Central memory CD8-positive, alpha-beta T cell (primary cell): ENCODE data around the gene MEI4.
"Not testable (repeated sequence)": the region's sequence is repeated elsewhere in the genome, so short reads cannot be mapped to it uniquely, and the experiment has no call there.

Source experiments
- ATAC-seq: fragments of 150-1000 bp; cut with Tn5 transposase; replicated peaks from 2 replicates; pipeline ENCODE4 v1.10.0; 2022; ENCODE audit warnings: mild to moderate bottlenecking, moderate FRiP score, moderate number of reproducible peaks; ENCODE audit not compliant: poor library complexity, severe bottlenecking; ENCODE audit errors: extremely low read depth
- DNase-seq, 2 donors: peaks; one replicate each; pipeline ENCODE4 v3.0.0; 2021; ENCODE audit warnings: low spot score in 2 of 2
- H3K27ac Mint-ChIP-seq: one replicate; pipeline ENCODE4 v1.8.0; 2022; ENCODE audit warnings: low read depth, mild to moderate bottlenecking, moderate library complexity, mixed read lengths
- H3K27me3 Mint-ChIP-seq: one replicate; pipeline ENCODE4 v1.8.0; 2022; ENCODE audit warnings: mixed read lengths
- H3K36me3 Mint-ChIP-seq: one replicate; pipeline ENCODE4 v1.8.0; 2022; ENCODE audit warnings: mild to moderate bottlenecking, moderate library complexity, mixed read lengths; ENCODE audit not compliant: insufficient read depth
- H3K4me1 Mint-ChIP-seq: one replicate; pipeline ENCODE4 v1.8.0; 2022; ENCODE audit warnings: mixed read lengths
- H3K4me3 Mint-ChIP-seq: one replicate; pipeline ENCODE4 v1.8.0; 2022; ENCODE audit warnings: mild to moderate bottlenecking, moderate library complexity, mixed read lengths
- H3K9me3 Mint-ChIP-seq: one replicate; pipeline ENCODE4 v1.8.0; 2022; ENCODE audit warnings: mixed read lengths

Gene MEI4

DNA sequence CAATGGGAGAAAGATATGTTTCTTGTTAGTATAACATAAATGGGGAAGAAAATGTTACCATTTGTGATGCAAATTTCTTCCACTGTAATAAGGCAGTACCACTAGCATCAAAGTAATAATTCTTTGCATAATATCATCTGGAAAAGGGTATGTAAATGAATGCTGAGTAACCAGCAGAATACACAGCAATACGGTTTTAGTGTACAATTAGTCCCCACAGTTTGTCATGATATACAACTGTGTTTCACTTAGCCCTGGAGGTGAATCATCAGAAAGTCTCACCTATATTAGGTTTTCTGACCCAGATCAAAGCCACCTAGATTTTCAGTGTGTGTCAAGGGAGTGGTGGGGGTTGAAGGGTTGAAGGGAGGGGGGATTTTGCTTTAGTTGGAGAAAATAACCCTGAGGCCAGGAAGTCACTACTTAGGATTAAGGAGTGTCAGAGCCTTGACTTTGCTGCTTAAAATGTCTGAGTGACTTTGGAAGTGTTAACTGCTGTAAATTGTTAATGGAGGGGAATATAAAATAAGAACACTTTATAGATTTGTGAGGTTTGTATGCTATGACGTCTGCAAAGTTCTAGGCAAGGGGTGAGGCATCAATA, 8.6 kb upstream of the MEI4 start:
- Mint-ChIP-seq H3K27me3 (no peaks in the 10 kb centered on the region), H3K9me3 (peaks cover 11% of the 10 kb centered on the region), H3K36me3 (no peaks in the 10 kb centered on the region), H3K4me3 (no peak overlapping the region), H3K4me1 (no peaks in the 10 kb centered on the region), H3K27ac (no peak overlapping the region)
- ATAC-seq (no peak), DNase-seq (no peak)

DNA sequence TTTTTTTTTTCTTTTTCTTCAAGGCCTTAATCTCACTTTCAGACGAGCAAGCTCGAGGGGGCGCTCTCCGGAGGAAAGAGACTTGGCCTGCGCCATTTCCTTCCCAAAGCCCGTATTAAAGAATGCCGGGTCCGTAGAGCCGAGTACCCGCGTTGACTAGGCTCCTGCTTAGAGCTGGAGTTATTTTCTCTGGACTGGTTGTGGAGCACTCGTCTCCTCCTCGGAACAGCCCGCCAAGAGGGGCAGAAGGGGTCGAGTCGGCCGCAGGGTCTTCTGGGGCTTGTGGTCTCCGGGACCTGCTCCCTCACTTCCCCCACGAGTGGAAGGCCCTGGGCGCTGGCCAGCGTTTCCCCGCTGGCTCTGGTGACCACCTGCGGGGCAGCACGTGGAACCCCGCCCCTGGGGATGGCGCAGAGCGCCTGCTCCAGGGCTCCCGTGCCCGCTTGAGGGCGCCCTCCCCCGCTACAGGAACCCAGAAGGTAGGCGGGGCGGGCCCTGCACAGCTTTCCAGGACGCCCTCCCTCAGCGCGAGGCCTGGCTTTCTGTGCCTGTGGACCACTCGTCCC, 2.7 kb upstream of the MEI4 start:
- Mint-ChIP-seq H3K27me3 (no peaks in the 10 kb centered on the region), H3K4me1 (no peaks in the 10 kb centered on the region), H3K27ac (no peak overlapping the region), H3K36me3 (no peaks in the 10 kb centered on the region), H3K9me3 (peaks cover 14% of the 10 kb centered on the region), H3K4me3 (no peak overlapping the region)
- ATAC-seq (no peak), DNase-seq (no peak)

DNA sequence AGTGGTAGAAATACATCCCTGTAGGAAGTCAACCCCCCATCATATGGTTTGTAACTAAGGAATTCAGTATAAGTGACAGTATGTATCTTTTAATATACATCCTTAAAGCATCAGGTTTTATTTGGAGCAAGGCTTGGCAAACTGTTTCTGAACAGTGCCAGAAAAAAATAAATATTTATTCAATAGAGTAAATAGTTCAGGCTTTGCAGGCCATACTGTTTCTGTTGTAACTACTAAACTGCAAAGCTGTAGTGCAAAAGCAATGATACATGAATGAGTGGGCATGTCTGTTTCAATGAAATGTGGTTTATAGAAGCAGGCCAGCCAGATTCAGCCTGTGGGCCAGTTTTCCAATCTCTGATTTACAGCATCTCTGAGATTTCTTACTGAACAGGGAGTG, 977 bp downstream of the MEI4 start:
- no peak overlapping the region for H3K4me3 Mint-ChIP-seq
- no peak overlapping the region for H3K27ac Mint-ChIP-seq
- H3K27me3 Mint-ChIP-seq, result no peaks in the 10 kb centered on the region
- no peak for DNase-seq
- no peaks in the 10 kb centered on the region for H3K36me3 Mint-ChIP-seq
- no peak for ATAC-seq
- peaks cover 22% of the 10 kb centered on the region for H3K9me3 Mint-ChIP-seq
- no peaks in the 10 kb centered on the region for H3K4me1 Mint-ChIP-seq

DNA sequence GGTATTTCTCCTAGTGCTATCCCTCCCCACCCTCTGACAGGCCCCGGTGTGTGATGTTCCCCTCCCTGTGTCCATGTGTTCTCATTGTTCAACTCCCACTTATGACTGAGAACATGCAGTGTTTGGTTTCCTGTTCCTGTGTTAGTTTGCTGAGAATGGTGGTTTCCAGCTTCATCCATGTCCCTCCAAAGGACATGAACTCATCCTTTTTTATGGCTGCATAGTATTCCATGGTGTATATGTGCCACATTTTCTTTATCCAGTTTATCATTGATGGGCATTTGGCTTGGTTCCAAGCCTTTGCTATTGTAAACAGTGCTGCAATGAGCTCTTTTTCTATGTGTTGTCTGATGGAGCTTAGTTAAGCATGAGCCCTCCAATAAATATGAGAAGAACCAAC, 2.2 kb downstream of the MEI4 start:
- H3K27me3 Mint-ChIP-seq, ATAC-seq, DNase-seq, H3K4me1 Mint-ChIP-seq, H3K4me3 Mint-ChIP-seq, H3K36me3 Mint-ChIP-seq, H3K27ac Mint-ChIP-seq: not testable (repeated sequence)
- peaks cover 22% of the 10 kb centered on the region for H3K9me3 Mint-ChIP-seq

DNA sequence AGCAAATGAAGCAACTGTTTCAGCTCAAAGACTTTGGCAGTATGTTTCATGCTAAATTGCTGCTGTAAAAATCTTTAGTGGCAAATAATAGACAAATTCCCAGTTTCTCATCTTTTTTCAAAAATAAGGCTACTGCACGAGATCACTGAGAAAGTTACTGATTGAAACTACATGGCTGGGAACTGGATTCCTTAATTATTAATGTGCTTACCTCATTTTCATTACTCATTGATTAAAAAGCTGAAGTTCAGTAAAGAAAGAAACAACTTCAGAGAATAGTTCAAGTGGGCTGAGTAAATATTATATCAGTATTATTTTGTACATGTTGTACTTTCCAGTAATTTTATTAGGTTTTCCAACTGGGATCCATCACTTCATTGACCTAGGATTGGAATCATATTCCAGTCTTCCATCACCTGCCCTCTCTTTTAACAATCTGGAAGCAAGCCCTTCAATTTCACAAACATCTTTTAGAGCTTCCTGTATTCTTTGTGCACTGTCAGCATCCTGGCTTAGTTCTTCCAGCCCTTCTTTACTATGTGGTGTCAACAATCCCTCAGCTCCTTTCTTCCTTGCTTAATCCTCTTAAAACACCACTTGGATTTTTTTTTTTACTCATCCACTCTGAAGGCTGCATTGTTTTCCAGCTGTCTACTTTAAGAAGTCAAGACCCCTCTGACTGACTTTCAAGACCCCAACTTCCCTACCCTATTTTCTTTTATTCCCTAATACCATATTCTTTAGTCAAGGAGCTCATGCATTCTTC, 4.3 kb downstream of the MEI4 start:
- Mint-ChIP-seq H3K27me3 (no peaks in the 10 kb centered on the region), H3K9me3 (peaks cover 10% of the 10 kb centered on the region), H3K27ac (no peak overlapping the region), H3K36me3 (no peaks in the 10 kb centered on the region), H3K4me1 (no peaks in the 10 kb centered on the region), H3K4me3 (no peak overlapping the region)
- ATAC-seq (no peak), DNase-seq (no peak)

DNA sequence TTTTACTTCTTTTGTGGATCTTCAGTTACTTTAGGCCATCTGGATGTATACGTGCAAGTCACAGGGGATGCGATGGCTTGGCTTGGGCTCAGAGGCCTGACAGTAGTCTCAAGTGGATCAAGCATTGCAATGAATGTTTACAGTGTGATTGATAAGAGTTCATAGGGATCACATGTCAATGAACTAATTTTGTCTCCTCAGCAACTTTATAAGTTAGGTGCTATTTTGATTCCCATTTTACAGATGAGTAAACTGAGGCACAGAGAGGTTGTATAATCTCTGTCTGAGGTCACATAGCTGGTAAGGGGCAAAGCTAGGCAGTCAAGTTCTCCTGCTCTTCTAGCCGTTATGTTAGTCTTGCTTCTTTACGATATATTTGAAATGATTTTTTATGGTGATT, 13.5 kb downstream of the MEI4 start:
- H3K9me3 Mint-ChIP-seq, result peaks cover 14% of the 10 kb centered on the region
- DNase-seq (no peak), ATAC-seq (no peak)
- H3K36me3 Mint-ChIP-seq, result no peaks in the 10 kb centered on the region
- no peak overlapping the region for H3K27ac Mint-ChIP-seq
- no peak overlapping the region for H3K4me3 Mint-ChIP-seq
- H3K4me1 Mint-ChIP-seq, result no peaks in the 10 kb centered on the region
- H3K27me3 Mint-ChIP-seq, result no peaks in the 10 kb centered on the region

DNA sequence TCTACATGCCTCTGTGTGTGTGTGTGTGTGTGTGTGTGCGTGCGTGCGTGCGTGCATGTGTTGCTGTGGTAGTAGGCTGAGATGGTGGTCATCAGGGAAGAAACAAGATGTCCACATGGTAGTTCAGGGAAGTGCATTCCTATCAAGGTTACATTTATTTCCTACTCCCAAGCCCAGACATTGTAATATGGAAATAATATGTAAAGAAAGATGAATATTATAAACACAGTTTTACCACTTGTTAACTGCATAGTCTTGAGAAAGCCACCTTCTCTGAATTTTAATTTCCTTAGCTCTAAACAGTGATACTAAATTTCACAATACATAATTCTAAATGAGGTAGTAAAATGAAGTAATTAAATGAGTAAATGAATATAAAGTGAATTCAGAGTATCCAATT, 14.0 kb downstream of the MEI4 start:
- no peak for ATAC-seq
- Mint-ChIP-seq H3K36me3 (no peaks in the 10 kb centered on the region), H3K9me3 (peaks cover 14% of the 10 kb centered on the region)

DNA sequence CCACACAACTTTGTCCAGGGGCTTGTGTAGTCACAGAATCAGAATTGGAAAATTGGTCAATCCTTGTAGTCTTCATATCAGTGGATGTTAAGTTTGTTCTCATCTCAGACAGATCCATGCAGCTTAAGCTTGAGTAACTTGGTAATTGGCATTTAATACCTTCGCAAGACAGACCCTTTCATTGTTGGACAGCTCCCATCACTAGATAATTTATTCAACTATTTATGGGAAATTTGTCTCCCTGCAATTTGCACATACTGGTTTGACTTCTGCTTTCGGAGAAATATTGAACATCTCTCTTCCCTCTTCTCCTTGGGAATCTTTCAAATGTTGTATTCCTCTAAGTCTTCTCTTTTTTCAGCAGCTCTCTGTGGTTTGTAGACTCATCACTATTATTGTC, 17.1 kb downstream of the MEI4 start:
- ATAC-seq (no peak), DNase-seq (no peak)
- Mint-ChIP-seq H3K9me3 (peaks cover 11% of the 10 kb centered on the region), H3K36me3 (no peaks in the 10 kb centered on the region), H3K4me1 (no peaks in the 10 kb centered on the region), H3K4me3 (no peak overlapping the region), H3K27ac (no peak overlapping the region), H3K27me3 (no peaks in the 10 kb centered on the region)

More for the DNA sequence above, 14.0 kb downstream of the MEI4 start:
- DNase-seq, result no peak
- Mint-ChIP-seq H3K4me3 (no peak overlapping the region), H3K27me3 (no peaks in the 10 kb centered on the region), H3K27ac (no peak overlapping the region), H3K4me1 (no peaks in the 10 kb centered on the region)

DNA sequence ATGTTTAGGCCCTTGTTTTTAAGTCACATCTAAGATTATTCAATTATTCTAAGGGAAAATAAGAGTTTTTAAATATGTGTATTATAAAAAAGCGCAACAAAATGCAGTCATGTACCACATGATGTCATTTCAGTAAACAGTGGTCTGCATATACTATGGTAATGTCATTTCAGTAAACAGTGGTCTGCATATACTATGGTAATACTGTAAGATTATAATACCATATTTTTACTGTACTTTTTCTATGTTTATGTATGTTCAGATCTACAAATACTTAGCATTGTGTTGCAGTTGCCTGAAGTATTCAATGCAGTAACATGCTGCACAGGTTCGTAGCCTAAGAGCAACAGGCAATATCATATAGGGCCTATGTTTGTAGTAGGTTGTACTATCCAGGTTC, 21.4 kb downstream of the MEI4 start:
- ATAC-seq (no peak), DNase-seq (no peak)
- H3K4me1 Mint-ChIP-seq, result no peaks in the 10 kb centered on the region
- no peaks in the 10 kb centered on the region for H3K36me3 Mint-ChIP-seq
- H3K27ac Mint-ChIP-seq, result no peak overlapping the region
- no peaks in the 10 kb centered on the region for H3K9me3 Mint-ChIP-seq
- no peak overlapping the region for H3K4me3 Mint-ChIP-seq
- no peaks in the 10 kb centered on the region for H3K27me3 Mint-ChIP-seq

DNA sequence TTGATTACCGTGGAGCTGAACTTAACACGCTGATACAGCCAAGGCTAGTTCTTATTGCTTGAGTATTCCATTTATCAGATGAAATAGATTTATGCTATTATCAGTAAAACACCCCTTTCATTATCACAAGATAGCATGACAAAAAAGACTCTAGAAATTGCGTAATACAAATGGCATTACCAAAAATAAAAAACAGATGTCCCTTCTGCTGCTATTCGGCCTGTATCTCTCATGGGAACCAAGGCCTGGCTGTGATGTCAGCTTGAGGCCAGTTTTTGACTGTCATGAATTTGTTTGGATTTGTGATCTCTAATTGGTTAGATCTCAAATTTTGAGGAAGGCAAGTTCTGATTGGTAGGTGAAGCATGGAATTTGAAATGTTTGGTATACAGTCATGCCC, 25.2 kb downstream of the MEI4 start:
- ATAC-seq (no peak), DNase-seq (no peak)
- H3K4me3 Mint-ChIP-seq, result no peak overlapping the region
- H3K27ac Mint-ChIP-seq, result no peak overlapping the region
- H3K9me3 Mint-ChIP-seq, result no peaks in the 10 kb centered on the region
- H3K27me3 Mint-ChIP-seq, result no peaks in the 10 kb centered on the region
- H3K4me1 Mint-ChIP-seq, result no peaks in the 10 kb centered on the region
- H3K36me3 Mint-ChIP-seq, result no peaks in the 10 kb centered on the region

DNA sequence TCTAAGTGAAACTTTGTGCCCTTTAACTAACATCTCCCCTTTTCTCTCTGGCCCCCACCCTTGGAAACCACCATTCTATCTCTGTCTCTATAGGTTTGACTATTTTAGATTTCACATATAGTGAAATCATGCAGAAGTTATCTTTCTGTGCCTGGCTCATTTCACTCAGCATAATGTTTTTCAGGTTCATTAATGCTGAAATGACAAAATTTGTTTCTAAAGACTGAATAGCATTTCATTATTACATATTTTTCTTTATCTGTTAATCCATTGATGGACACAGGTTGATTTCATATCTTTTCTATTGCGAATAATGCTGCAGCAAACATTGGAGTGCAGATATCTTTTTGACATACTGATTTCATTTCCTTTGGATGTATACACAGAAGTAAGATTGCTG, 30.7 kb downstream of the MEI4 start:
- H3K36me3 Mint-ChIP-seq, result no peaks in the 10 kb centered on the region
- H3K4me3 Mint-ChIP-seq, result no peak overlapping the region
- H3K4me1 Mint-ChIP-seq, result no peaks in the 10 kb centered on the region
- no peak for ATAC-seq
- no peak for DNase-seq
- H3K27ac Mint-ChIP-seq, result no peak overlapping the region
- H3K27me3 Mint-ChIP-seq, result no peaks in the 10 kb centered on the region
- H3K9me3 Mint-ChIP-seq, result no peaks in the 10 kb centered on the region

DNA sequence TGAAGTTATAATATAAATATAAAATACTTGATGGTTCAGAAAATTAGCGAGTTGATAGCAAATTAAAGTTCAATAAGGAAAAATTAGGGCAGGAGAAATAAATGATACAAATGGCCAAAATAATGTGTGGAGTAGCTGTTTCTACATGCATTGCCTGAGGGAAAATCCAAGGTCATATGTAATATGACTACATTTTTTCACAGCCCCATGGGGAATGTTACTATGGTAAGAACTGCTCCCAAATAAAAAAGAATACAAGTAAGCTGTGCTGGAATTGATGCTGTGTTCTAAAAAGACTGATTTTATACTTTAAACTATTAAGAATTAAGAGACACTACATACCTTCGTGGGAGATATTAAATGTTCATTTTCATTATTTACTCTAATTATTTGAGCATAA, 34.1 kb downstream of the MEI4 start:
- Mint-ChIP-seq H3K27me3 (no peaks in the 10 kb centered on the region), H3K27ac (no peak overlapping the region), H3K4me3 (no peak overlapping the region), H3K36me3 (no peaks in the 10 kb centered on the region), H3K4me1 (no peaks in the 10 kb centered on the region), H3K9me3 (peaks cover 5% of the 10 kb centered on the region)
- ATAC-seq, result no peak
- no peak for DNase-seq

DNA sequence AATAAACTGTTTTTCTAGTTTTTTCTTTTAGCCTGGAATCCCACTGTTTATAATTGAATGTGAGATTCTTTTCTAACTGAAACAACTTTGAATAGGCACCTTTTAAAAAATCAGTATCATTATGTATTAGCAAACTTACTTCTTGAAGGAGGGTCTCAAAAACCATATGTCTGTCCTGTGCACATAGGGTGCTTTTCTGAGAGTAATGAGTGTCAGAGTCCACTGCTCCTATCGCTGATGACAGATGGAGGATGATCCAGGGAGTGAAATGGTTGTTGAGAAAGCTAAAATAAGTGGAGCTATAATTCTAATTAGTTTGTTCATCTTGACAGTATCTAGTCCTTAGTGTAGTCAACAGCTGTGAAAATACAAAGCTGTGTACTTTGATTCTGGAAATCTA, 35.8 kb downstream of the MEI4 start:
- no peaks in the 10 kb centered on the region for H3K4me1 Mint-ChIP-seq
- DNase-seq (no peak), ATAC-seq (no peak)
- H3K9me3 Mint-ChIP-seq, result peaks cover 5% of the 10 kb centered on the region
- H3K4me3 Mint-ChIP-seq, result no peak overlapping the region
- H3K36me3 Mint-ChIP-seq, result no peaks in the 10 kb centered on the region
- no peaks in the 10 kb centered on the region for H3K27me3 Mint-ChIP-seq
- no peak overlapping the region for H3K27ac Mint-ChIP-seq
